IPS-NIHi7 (cell line): ENCODE data around the gene PDE4B.

Experiments
- DNase-seq: peaks from one replicate; pipeline ENCODE4 v3.0.0; 2012; ENCODE audit warnings: mixed read lengths; ENCODE audit errors: extremely low spot score

The PDE4B gene

GRCh38 chr1:66335859-66336640 lies 543.4 kb downstream of the PDE4B start:
- DNase-seq: no peak

DNA sequence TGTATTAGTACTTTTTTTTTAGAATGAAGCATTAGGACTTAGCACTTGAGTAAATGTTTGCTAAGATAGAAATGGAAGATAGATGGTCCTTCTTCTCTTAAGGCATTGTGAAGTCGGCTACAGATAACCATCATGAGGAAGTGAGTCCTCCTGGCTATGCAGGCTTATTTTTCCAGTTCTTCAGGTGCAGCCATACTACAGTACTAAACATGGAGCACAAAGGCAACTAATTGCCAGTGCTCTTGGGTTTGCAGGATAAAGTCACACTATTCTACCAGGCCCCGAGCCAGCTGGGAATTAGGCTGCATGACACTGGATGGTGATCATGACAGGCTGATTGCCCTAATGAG lies 543.9 kb downstream of the PDE4B start:
- DNase-seq: no peak

DNA sequence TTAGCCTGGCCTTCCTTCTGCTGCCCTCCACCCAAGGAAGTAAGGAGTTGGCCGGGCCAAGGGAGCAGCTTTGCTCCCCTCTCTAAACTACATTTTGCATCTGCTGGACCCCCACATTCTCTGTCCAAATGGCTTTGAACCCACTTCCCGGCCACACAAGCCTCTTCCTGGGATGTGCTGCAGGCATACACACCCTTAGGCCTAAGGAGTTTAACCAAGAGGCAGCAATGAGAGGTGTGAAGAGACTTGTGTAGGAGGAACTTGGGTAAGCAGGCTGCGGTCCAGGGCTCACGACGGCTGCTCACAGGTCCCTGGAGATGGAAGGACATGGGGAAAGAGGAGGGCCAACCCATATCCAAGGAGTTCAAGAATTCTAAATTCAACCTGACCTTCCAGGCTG lies 544.6 kb downstream of the PDE4B start:
- DNase-seq: no peak

- no peak for DNase-seq
These were observed 547.2 kb downstream of the PDE4B start for GRCh38 chr1:66339944-66340343.

DNA sequence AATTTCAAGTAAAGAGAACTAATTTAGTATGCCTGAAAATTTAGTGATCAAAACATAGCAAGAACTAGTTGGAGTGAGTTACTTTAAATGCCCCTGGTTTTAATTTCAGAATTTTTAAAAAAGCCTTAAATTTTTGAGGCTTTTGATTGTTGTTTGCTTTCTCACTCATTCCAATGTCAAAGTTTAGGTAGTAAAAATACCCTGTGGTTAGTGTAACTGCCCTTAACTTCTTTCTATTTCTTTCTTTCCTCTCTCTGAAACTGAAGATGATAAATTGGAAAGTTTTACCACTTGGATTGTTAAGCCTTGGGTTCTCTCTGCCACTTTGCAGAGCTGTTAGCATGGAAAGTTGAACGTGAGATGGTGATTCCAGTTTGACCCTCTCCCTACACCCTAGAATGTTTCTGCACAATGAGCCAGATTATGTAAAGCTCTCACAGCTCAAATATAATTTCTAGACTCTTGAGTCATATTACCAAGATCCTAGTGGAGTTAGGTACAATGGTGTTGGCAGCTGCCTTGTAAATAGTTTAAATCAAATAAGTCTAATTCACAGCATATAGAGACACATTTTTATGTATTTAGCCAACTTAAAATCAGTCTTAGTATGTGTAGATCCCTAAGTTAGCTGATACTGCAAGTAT lies 548.9 kb downstream of the PDE4B start:
- no peak for DNase-seq

DNA sequence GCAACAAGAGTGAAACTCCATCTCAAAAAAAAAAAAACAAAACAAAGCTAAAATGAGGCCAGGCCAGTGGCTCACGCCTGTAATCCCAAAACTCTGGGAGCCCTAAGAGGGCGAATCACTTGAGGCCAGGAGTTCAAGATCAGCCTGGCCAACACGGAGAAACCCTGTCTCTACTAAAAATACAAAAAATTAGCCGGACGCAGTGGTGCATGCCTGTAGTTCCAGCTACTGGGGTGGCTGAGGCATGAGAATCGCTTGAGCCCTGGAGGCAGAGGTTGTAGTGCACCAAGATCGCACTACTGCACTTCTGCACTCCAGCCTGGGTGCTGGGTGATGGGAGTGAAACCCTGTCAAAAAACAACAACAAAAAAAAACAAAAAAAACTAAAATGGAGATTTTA lies 550.0 kb downstream of the PDE4B start:
- no peak for DNase-seq

DNA sequence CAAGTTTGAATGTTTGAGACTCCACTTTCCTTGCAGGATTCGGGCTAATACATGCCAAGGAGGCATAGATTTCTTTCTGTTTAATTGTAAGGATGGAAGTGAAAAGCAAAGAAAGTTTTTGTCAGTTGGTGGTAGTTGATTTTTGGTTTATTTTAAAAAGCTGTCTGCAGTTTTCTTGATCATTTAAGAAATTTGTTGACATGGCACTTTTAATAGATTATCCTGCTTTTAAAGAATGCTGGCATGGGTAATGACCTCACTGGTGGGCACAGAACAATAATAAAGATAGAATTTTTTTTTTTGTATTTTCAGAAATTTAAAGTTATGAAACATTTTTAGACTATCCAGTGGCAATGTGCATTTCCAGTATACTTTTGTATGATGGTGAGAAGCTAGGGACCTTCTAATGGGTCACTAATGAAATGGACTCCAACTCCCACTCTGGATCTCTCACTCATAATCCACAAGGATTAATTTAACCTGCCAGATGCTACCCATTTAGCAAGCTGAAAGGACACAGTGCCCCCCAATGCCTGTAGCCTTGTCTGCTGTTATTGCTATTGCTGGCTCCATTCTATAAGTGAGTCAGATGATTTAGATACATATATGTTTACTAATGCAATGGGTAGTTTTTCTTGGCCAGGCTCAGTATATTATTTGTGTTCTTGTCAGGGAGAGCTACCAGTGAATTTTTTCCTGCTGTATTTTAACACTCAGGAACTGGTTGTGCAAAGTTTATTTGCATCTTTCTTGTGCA lies 551.1 kb downstream of the PDE4B start:
- DNase-seq: no peak

DNA sequence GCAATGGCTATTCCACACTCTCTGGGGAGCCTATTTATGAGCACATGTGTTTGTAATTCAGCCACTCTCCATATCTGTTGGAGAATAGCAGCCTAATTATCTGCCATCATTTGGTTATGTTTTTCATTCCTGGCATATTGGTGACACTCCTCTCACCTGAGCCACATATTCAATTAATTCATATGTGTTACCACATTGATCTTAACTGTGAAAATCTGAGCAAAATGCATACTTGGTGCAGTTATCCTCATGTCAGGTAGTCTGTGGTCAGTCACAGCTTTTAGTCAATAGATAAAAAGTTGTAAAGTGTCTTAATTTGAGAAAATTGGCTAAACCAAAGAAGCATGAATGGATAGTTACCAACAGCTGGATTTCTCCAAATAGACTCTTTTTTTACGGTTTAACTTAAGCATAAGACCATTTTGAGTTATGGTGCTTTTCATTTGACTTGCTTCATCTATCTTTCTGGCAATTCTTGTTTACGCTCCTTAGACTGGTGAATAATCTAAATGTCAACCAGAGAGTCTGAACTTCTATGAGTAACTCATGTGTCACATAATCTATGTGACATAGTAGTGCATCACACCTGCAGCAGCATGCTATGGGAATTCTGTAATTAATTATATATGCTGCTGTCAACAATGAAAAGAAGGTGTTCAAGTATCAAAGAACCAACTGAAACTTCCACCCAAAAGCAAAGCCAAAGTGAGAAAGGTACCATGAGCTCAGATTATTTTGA lies 553.5 kb downstream of the PDE4B start:
- DNase-seq: no peak

GRCh38 chr1:66346873-66347272 lies 554.2 kb downstream of the PDE4B start:
- no peak for DNase-seq

GRCh38 chr1:66348776-66349175 lies 556.1 kb downstream of the PDE4B start:
- no peak for DNase-seq

- no peak for DNase-seq
These were observed 556.5 kb downstream of the PDE4B start for GRCh38 chr1:66349242-66349641.

- DNase-seq: peak; percentile 38
These were observed 557.4 kb downstream of the PDE4B start for GRCh38 chr1:66350001-66350547.

DNA sequence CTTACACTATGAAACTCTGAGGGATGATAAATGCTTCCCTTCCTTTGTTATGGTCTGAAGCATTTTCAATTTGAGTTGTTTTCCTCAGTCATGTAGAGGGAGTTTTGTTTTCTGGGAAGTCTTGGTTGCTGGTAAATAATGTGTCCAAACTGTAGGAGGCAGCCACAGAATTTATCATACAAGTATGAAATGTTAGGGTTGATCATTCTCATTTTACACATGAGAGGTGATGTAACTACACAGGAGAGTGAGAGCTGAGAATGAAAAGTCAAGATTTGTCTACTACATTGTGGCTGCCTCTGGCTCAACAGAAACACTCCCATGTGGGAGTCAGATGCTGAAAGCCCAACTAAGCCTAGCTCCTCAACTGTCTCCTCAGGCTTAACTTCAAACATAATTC lies 558.8 kb downstream of the PDE4B start:
- DNase-seq: no peak

GRCh38 chr1:66351913-66352312 lies 559.2 kb downstream of the PDE4B start:
- no peak for DNase-seq

DNA sequence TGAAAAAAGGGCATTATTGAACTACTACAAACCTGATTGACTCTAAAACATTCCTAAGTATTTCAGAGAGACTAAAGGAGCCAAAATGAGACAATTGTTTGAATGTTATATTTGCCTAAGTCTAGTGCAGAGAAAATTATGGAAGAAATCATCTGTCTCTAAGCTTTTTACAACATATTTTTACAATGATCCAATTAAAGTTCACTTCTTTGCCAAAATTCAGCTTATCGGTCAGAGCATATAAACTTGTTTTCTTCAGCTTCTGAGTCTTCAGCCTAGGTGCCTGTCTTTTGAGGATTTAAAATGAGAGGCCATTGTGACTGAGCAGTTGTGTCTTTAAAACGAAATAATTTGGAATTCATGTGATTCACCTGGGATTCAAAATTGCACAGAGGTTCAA lies 560.1 kb downstream of the PDE4B start:
- DNase-seq: no peak

GRCh38 chr1:66353257-66353656 lies 560.6 kb downstream of the PDE4B start:
- DNase-seq: no peak

DNA sequence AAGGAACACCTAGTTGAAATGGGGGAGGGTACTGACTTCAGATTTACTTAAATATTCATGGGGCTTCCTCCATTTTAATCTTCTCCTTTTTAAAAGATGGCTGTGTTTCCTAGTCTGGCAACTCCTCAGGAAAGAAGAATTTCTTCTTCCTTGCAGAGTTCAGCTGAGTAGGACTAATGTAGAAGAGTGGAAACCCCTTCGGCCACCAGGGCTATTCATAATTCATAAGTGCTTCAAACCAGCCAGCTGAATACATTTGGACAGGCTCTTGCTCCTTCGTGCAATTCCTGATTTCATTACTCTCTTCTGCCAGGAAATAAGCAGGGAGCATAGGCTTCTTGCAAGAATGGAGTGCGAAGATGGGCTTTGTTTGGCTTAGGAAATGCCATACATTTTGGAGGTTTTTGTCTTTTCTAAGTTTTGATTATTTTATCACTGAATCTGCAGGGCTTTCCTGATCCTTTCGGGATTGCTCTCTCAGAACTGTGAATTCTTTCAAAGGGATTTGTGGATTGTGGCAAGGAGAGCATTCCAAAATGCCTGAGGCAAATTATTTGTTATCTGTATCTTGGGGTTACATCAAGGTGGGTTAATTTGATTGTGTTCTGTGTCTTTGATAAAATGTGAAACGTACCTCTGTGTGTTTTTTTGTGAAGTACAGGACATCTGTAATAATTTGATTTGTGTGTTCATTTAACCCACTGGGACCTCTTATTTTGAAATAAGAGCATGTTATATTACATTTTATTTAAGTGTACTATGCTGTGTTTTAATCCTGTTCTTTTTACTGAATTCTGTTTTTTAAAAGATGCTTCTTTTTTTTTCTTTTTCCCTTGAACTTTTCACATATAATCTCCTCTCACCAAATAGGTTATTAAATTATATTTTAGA lies 561.9 kb downstream of the PDE4B start:
- no peak for DNase-seq

GRCh38 chr1:66355756-66356155 lies 563.1 kb downstream of the PDE4B start:
- no peak for DNase-seq

GRCh38 chr1:66356605-66357004 lies 563.9 kb downstream of the PDE4B start:
- no peak for DNase-seq

- no peak for DNase-seq
These were observed 564.3 kb downstream of the PDE4B start for GRCh38 chr1:66357021-66357420.
